VCaP (cell line): ENCODE results near the gene GCNT2.

ENCODE experiments used
- H3K27ac ChIP-seq: fragments of 450-650 bp; 2 replicates; pipeline ENCODE4 v1.5.1; 2017
- TF ChIP-seq, protein P1 (sequence below): fragments of 450-650 bp; conservative IDR thresholded peaks from 2 replicates; pipeline ENCODE4 v1.5.1; 2017; ENCODE audit warnings: mild to moderate bottlenecking, moderate library complexity

GCNT2 gene

GRCh38 chr6:10552270-10552810 lies 31.2 kb downstream of the GCNT2 start:
- H3K27ac ChIP-seq: no peak overlapping the region
- TF ChIP-seq, protein P1, sequence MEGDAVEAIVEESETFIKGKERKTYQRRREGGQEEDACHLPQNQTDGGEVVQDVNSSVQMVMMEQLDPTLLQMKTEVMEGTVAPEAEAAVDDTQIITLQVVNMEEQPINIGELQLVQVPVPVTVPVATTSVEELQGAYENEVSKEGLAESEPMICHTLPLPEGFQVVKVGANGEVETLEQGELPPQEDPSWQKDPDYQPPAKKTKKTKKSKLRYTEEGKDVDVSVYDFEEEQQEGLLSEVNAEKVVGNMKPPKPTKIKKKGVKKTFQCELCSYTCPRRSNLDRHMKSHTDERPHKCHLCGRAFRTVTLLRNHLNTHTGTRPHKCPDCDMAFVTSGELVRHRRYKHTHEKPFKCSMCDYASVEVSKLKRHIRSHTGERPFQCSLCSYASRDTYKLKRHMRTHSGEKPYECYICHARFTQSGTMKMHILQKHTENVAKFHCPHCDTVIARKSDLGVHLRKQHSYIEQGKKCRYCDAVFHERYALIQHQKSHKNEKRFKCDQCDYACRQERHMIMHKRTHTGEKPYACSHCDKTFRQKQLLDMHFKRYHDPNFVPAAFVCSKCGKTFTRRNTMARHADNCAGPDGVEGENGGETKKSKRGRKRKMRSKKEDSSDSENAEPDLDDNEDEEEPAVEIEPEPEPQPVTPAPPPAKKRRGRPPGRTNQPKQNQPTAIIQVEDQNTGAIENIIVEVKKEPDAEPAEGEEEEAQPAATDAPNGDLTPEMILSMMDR: no peak

DNA sequence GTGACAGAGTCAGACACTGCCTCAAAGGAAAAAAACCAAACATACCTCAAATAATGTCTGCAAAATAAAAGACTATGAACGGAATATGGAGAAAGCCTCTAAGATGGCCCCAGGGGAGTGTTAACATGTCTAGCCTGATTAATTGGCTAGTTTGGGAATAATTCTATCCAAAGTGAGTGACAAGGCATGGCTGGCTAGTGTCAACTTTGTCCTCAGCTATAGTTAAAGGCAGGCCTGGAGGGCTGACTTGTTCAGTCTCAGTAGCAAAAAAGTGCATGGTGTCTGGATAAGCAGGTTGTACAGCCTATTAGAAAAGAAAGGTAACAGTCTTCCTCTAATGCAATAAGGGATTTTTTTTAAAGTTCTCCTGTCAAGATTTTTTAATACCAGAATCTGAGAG lies 32.7 kb downstream of the GCNT2 start:
- H3K27ac ChIP-seq: no peak overlapping the region
- TF ChIP-seq, protein P1: no peak

- no peak overlapping the region for H3K27ac ChIP-seq
- TF ChIP-seq, protein P1: no peak
Observed at GRCh38 chr6:10554826-10555225, 33.7 kb downstream of the GCNT2 start.

DNA sequence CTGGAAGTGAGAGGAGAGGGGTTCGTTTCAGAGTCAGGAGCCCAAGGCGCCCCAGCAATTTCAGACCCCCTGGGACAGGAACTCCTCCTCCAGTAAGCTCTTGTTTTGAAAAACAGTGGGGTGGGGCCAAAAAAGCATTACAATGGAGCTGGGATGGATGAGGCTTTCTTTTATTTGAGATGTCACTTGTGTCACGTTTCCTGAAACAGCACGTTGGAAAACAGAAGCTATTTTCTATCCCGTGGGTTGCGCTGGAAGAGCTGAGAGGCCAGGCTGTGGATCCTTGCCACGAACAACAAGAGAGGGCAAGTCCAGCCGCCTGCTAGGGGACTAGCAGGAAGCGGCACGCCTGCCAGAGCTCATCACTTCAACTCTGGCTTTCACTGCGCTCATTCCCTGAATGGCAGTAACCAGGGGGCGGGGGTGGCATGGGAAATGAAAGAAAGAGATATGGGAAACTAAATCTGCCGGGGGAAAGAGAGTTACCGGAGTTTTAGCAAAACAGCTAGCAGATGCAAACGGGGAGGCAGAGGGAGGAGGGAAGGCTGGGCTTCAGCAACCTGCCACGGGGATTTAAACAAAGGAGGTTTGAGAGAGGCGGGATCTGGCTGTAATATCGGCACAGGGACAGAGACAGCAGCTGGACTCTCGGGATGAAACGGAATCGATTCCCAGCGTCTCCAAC lies 34.6 kb downstream of the GCNT2 start:
- TF ChIP-seq, protein P1: no peak
- no peak overlapping the region for H3K27ac ChIP-seq

DNA sequence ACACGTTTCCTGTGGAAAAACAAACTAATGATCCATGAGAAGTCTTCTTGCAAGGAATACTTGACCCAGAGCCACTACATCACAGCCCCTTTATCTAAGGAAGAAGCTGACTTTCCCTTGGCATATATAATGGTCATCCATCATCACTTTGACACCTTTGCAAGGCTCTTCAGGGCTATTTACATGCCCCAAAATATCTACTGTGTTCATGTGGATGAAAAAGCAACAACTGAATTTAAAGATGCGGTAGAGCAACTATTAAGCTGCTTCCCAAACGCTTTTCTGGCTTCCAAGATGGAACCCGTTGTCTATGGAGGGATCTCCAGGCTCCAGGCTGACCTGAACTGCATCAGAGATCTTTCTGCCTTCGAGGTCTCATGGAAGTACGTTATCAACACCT lies 35.4 kb downstream of the GCNT2 start:
- TF ChIP-seq, protein P1: no peak
- H3K27ac ChIP-seq: no peak overlapping the region

- no peak overlapping the region for H3K27ac ChIP-seq
- TF ChIP-seq, protein P1: no peak
Observed at GRCh38 chr6:10556992-10557391, 35.8 kb downstream of the GCNT2 start.

GRCh38 chr6:10557913-10558312 lies 36.8 kb downstream of the GCNT2 start:
- no peak overlapping the region for H3K27ac ChIP-seq
- TF ChIP-seq, protein P1: no peak
